H9 (cell line): ENCODE data around the gene PDE4A. TPM values are rescaled to one million over a fixed set of nuclear protein-coding genes. Genes with fewer than 3 reads are reported as not detected.

Source experiments
- DNase-seq: peaks from one replicate; pipeline ENCODE4 v3.0.0-alpha.2; 2017
- H2AFZ ChIP-seq: one replicate; pipeline ENCODE4 v1.6.1; 2013; ENCODE audit warnings: mild to moderate bottlenecking, low read length, control low read depth, moderate library complexity
- H2AK5ac ChIP-seq: 2 replicates; pipeline ENCODE4 v1.6.1; 2013; ENCODE audit warnings: low read length, control low read depth, mixed read lengths; ENCODE audit not compliant: insufficient read length
- H2BK120ac ChIP-seq: one replicate; pipeline ENCODE4 v1.6.1; 2013; ENCODE audit warnings: low read depth, mild to moderate bottlenecking, low read length, control low read depth, inconsistent platforms; ENCODE audit not compliant: poor library complexity, severe bottlenecking
- H2BK12ac ChIP-seq: 2 replicates; pipeline ENCODE4 v1.6.1; 2013; ENCODE audit warnings: low read length, control low read depth, mixed read lengths, low read depth; ENCODE audit not compliant: insufficient read length
- H2BK15ac ChIP-seq: 2 replicates; pipeline ENCODE4 v1.6.1; 2013; ENCODE audit warnings: low read depth, low read length, control low read depth
- H2BK20ac ChIP-seq: one replicate; pipeline ENCODE4 v1.6.1; 2013; ENCODE audit warnings: low read depth, mild to moderate bottlenecking, low read length, control low read depth, inconsistent platforms; ENCODE audit not compliant: poor library complexity, severe bottlenecking
- H2BK5ac ChIP-seq: 2 replicates; pipeline ENCODE4 v1.6.1; 2013; ENCODE audit warnings: low read length, control low read depth, mixed read lengths; ENCODE audit not compliant: insufficient read length
- H3K14ac ChIP-seq: 2 replicates; pipeline ENCODE4 v1.6.1; 2013; ENCODE audit warnings: low read length, control low read depth; ENCODE audit not compliant: insufficient read depth
- H3K18ac ChIP-seq: 2 replicates; pipeline ENCODE4 v1.6.1; 2013; ENCODE audit warnings: low read depth, mild to moderate bottlenecking, mixed read lengths, low read length, control low read depth; ENCODE audit not compliant: insufficient read length
- H3K23ac ChIP-seq: 2 replicates; pipeline ENCODE4 v1.6.1; 2013; ENCODE audit warnings: low read length, control low read depth, mixed read lengths, low read depth; ENCODE audit not compliant: insufficient read length
- H3K23me2 ChIP-seq: 2 replicates; pipeline ENCODE4 v1.6.1; 2013; ENCODE audit warnings: low read depth, mild to moderate bottlenecking, mixed read lengths, low read length, control low read depth; ENCODE audit not compliant: insufficient read length, poor library complexity, severe bottlenecking
- H3K27ac ChIP-seq: 2 replicates; pipeline ENCODE4 v1.5.1; 2013; ENCODE audit warnings: low read length, control low read depth, mixed read lengths, low read depth; ENCODE audit not compliant: insufficient read length
- H3K27me3 ChIP-seq: 2 replicates; pipeline ENCODE4 v1.6.1; 2013; ENCODE audit warnings: low read length, control low read depth, inconsistent platforms; ENCODE audit not compliant: insufficient read depth
- H3K4ac ChIP-seq: 2 replicates; pipeline ENCODE4 v1.6.1; 2013; ENCODE audit warnings: low read depth, mild to moderate bottlenecking, control low read depth, inconsistent platforms, low read length, moderate library complexity
- H3K4me1 ChIP-seq: 2 replicates; pipeline ENCODE4 v1.6.1; 2013; ENCODE audit warnings: low read length, control low read depth, inconsistent platforms; ENCODE audit not compliant: insufficient read depth
- H3K4me2 ChIP-seq: 2 replicates; pipeline ENCODE4 v1.6.1; 2013; ENCODE audit warnings: low read length, control low read depth, mixed read lengths; ENCODE audit not compliant: insufficient read length, insufficient read depth
- H3K56ac ChIP-seq: 2 replicates; pipeline ENCODE4 v1.6.1; 2013; ENCODE audit warnings: low read depth, mild to moderate bottlenecking, mixed read lengths, low read length, control low read depth; ENCODE audit not compliant: insufficient read length
- H3K79me1 ChIP-seq: 2 replicates; pipeline ENCODE4 v1.6.1; 2013; ENCODE audit warnings: low read depth, mild to moderate bottlenecking, moderate library complexity, low read length, control low read depth, inconsistent platforms; ENCODE audit not compliant: insufficient read depth, poor library complexity, severe bottlenecking
- H3K79me2 ChIP-seq: 2 replicates; pipeline ENCODE4 v1.6.1; 2013; ENCODE audit warnings: low read length, control low read depth, inconsistent platforms; ENCODE audit not compliant: insufficient read depth
- H3K9ac ChIP-seq: 2 replicates; pipeline ENCODE4 v1.6.1; 2013; ENCODE audit warnings: low read length, control low read depth, mixed read lengths; ENCODE audit not compliant: insufficient read length; ENCODE audit errors: extremely low read depth
- H3K9me3 ChIP-seq: one replicate; pipeline ENCODE4 v1.6.1; 2013; ENCODE audit warnings: low read depth, low read length, inconsistent platforms; ENCODE audit not compliant: control insufficient read depth
- H3T11ph ChIP-seq: one replicate; pipeline ENCODE4 v1.6.1; 2013; ENCODE audit warnings: mild to moderate bottlenecking, low read length, control low read depth, inconsistent platforms
- H4K20me1 ChIP-seq: one replicate; pipeline ENCODE4 v1.6.1; 2013; ENCODE audit not compliant: control insufficient read depth, insufficient read length, insufficient read depth
- H4K5ac ChIP-seq: 2 replicates; pipeline ENCODE4 v1.6.1; 2013; ENCODE audit warnings: low read depth, mild to moderate bottlenecking, mixed read lengths, low read length, control low read depth; ENCODE audit not compliant: insufficient read length
- H4K8ac ChIP-seq: replicated peaks from 2 replicates; pipeline ENCODE4 v1.6.1; 2013; ENCODE audit warnings: low read length, control low read depth, mixed read lengths, low read depth; ENCODE audit not compliant: insufficient read length
- H4K91ac ChIP-seq: 2 replicates; pipeline ENCODE4 v1.6.1; 2013; ENCODE audit warnings: low read depth, mild to moderate bottlenecking, moderate library complexity, mixed read lengths, low read length, control low read depth; ENCODE audit not compliant: insufficient read length
- H3K27ac Mint-ChIP-seq, 3 experiments: 2 replicates in 2 of 3; 3 replicates in 1 of 3; pipeline ENCODE4 v1.8.0; 2020 to 2021; ENCODE audit warnings: mixed read lengths in 3 of 3, mild to moderate bottlenecking in 1 of 3, moderate library complexity in 1 of 3
- H3K27me3 Mint-ChIP-seq: 2 replicates; pipeline ENCODE4 v1.8.0; 2021; ENCODE audit warnings: low read depth, mild to moderate bottlenecking, moderate library complexity, mixed read lengths
- H3K36me3 Mint-ChIP-seq, 3 experiments: 2 replicates in 2 of 3; 3 replicates in 1 of 3; pipeline ENCODE4 v1.8.0; 2020 to 2021; ENCODE audit warnings: low read depth in 3 of 3, mixed read lengths in 3 of 3; ENCODE audit not compliant: insufficient read depth in 1 of 3
- H3K4me1 Mint-ChIP-seq, 2 experiments: 2 replicates each; pipeline ENCODE4 v1.8.0; 2020; ENCODE audit warnings: mixed read lengths in 2 of 2
- H3K4me3 Mint-ChIP-seq, 2 experiments: 2 replicates in 1 of 2; 3 replicates in 1 of 2; pipeline ENCODE4 v1.8.0; 2020 to 2021; ENCODE audit warnings: mild to moderate bottlenecking in 2 of 2, mixed read lengths in 2 of 2, moderate library complexity in 1 of 2
- H3K9me3 Mint-ChIP-seq, 2 experiments: 2 replicates in 1 of 2; 3 replicates in 1 of 2; pipeline ENCODE4 v1.8.0; 2020; ENCODE audit warnings: mild to moderate bottlenecking in 2 of 2, mixed read lengths in 2 of 2, moderate library complexity in 1 of 2
- WGBS: extraction: QIAGEN DNeasy Blood & Tissue Kit; methylation state at CpG from one replicate; pipeline ENCODE4 v1.1.7; 2013; ENCODE audit warnings: missing lambda C conversion rate, low lambda C conversion rate, mixed read lengths; ENCODE audit not compliant: insufficient read length; ENCODE audit errors: extremely low coverage; 5-methylcytosine and 5-hydroxymethylcytosine counted together
- total RNA-seq: library from RNA; stranded (reverse); gene quantifications from 2 replicates; pipeline ENCODE4 v1.2.1, GENCODE V29; 2021
- TF ChIP-seq, protein P1 (sequence below): fragments of 200-600 bp; sonication (generic); conservative IDR thresholded peaks from 3 replicates; pipeline ENCODE4 v1.8.0; 2021; ENCODE audit warnings: antibody characterized with exemption, mild to moderate bottlenecking

Gene PDE4A
- total RNA-seq, 1 experiment from 2014 or later, result 8.5 TPM

DNA sequence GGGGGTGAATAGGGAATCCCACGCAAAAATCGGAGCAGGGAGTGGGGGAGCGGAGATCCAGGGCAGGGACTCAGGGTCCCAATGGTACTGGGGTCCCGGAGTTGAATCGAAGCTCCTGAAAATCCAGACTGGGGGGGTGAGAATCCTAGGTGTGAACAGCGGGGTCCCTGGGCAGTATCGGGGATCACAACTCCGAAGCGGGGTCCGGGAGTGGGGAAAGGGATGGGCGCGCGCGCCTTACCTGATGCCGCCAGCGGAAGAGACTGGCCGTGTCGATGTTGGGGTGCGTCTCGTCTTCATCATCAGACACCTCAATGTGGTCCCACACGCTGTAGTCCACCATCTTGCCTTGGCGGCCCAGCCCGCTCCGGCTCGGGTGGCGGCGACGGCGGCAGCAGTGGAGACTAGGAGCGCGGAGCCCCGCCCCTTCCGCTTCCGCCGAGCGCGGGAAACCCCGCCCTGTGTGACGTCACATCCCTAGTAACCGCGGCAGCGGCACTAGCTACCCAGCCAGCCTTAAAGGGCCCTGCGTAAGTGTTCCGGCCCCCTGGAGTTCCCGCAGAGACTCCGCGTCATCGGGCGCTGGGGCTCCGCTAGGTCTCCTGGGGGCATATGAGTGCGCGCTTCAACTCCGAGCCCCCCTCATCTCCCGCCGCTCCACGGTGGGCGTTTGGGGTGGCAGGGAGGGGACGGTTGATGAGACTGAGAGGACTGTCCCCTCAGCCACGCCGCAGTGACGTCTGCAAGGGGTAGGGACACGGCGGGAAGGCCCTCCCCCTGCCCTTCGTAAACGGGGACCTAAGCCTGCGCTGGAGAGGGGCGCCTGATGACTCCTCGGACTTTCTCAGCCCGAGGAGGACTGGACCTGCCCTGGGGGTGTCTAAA, 17.0 kb upstream of the PDE4A start, which contains the start of gene CDC37:
TSS of gene CDC37 (minus strand) at position 406 of the 885 bp plus-strand sequence. CDS start at position 343, 63 bp downstream.
- no peak within 1 kb of the TSS for H3K23ac ChIP-seq
- H3K4ac ChIP-seq, result no peak within 1 kb of the TSS
- no peak within 1 kb of the TSS for H3K56ac ChIP-seq
- H2BK15ac ChIP-seq, result no peak within 1 kb of the TSS
- Mint-ChIP-seq H3K27me3 (peaks cover 38% of the 10 kb centered on the region), H3K4me1 (peaks cover 16 to 22% of the 10 kb centered on the region in 2 experiments), H3K9me3 (no peaks in the 10 kb centered on the region), H3K27ac (peak within 1 kb of the TSS; percentile 84 to 97 (median 95); a peak in 6 of 7 replicates), H3K4me3 (peak within 1 kb of the TSS; percentile 96 to 97), H3K36me3 (peaks cover 4 to 22% (median 6%) of the 10 kb centered on the region in 3 experiments; a peak in 5 of 7 replicates)
- H3K23me2 ChIP-seq, result peaks cover 24% of the 10 kb centered on the region
- no peaks in the 10 kb centered on the region for H3K9me3 ChIP-seq
- no peak within 1 kb of the TSS for H2BK12ac ChIP-seq
- peak within 1 kb of the TSS; percentile 68 for H3K4me2 ChIP-seq
- no peak within 1 kb of the TSS for H2BK20ac ChIP-seq
- no peaks in the 10 kb centered on the region for H4K20me1 ChIP-seq
- peaks cover 17% of the 10 kb centered on the region for H3K79me1 ChIP-seq
- no peak within 1 kb of the TSS for H4K8ac ChIP-seq
- H3K9ac ChIP-seq, result peak within 1 kb of the TSS; percentile 68
- no CpG with 5 or more reads among the region's 69 CpGs for WGBS
- peaks cover 18% of the 10 kb centered on the region; the same call in 1 of the 2 replicates for H3K79me2 ChIP-seq
- TF ChIP-seq, protein P1, sequence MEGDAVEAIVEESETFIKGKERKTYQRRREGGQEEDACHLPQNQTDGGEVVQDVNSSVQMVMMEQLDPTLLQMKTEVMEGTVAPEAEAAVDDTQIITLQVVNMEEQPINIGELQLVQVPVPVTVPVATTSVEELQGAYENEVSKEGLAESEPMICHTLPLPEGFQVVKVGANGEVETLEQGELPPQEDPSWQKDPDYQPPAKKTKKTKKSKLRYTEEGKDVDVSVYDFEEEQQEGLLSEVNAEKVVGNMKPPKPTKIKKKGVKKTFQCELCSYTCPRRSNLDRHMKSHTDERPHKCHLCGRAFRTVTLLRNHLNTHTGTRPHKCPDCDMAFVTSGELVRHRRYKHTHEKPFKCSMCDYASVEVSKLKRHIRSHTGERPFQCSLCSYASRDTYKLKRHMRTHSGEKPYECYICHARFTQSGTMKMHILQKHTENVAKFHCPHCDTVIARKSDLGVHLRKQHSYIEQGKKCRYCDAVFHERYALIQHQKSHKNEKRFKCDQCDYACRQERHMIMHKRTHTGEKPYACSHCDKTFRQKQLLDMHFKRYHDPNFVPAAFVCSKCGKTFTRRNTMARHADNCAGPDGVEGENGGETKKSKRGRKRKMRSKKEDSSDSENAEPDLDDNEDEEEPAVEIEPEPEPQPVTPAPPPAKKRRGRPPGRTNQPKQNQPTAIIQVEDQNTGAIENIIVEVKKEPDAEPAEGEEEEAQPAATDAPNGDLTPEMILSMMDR, result no peak
- no peak within 1 kb of the TSS for H4K5ac ChIP-seq
- no peaks in the 10 kb centered on the region; the same call in 1 of the 2 replicates for H3K27me3 ChIP-seq
- H2BK5ac ChIP-seq, result no peak within 1 kb of the TSS
- no peak within 1 kb of the TSS for H2BK120ac ChIP-seq
- no peak within 1 kb of the TSS for H4K91ac ChIP-seq
- H2AFZ ChIP-seq, result no peak within 1 kb of the TSS
- H2AK5ac ChIP-seq, result no peak within 1 kb of the TSS
- no peak within 1 kb of the TSS for H3T11ph ChIP-seq
- no peaks in the 10 kb centered on the region for H3K4me1 ChIP-seq
- no peak within 1 kb of the TSS for H3K27ac ChIP-seq
- H3K18ac ChIP-seq, result peak within 1 kb of the TSS; percentile 65
- peak; percentile 96 for DNase-seq
- peak within 1 kb of the TSS; percentile 62 for H3K14ac ChIP-seq
